Stimulated activated naive CD8-positive, alpha-beta T cell treated with anti-CD3 and anti-CD28 coated beads, Interleukin-15, amount 100 ng/mL, for 72 hours (primary cell): ENCODE measurements around the gene DOK7.

Experiments used
- ATAC-seq: fragments of 150-1000 bp; cut with Tn5 transposase; 2 replicates; pipeline ENCODE4 v1.10.0; 2021; ENCODE audit warnings: mild to moderate bottlenecking, moderate library complexity
- DNase-seq, 2 donors: peaks; one replicate each; pipeline ENCODE4 v3.0.0; 2021 to 2022
- H3K27ac Mint-ChIP-seq, 2 donors: one replicate each; pipeline ENCODE4 v1.8.0; 2022; ENCODE audit warnings: mild to moderate bottlenecking in 2 of 2, mixed read lengths in 2 of 2, moderate library complexity in 2 of 2
- H3K27me3 Mint-ChIP-seq: one replicate; pipeline ENCODE4 v1.8.0; 2022; ENCODE audit warnings: mixed read lengths
- H3K4me1 Mint-ChIP-seq: one replicate; pipeline ENCODE4 v1.8.0; 2022; ENCODE audit warnings: mild to moderate bottlenecking, mixed read lengths
- H3K4me3 Mint-ChIP-seq, 2 donors: one replicate each; pipeline ENCODE4 v1.8.0; 2022; ENCODE audit warnings: mild to moderate bottlenecking in 2 of 2, mixed read lengths in 2 of 2, moderate library complexity in 1 of 2
- H3K9me3 Mint-ChIP-seq, 2 donors: one replicate each; pipeline ENCODE4 v1.8.0; 2022; ENCODE audit warnings: mixed read lengths in 2 of 2

Gene DOK7

GRCh38 chr4:3493720-3494461 is 30.8 kb downstream of the DOK7 start:
- DNase-seq (no peak), ATAC-seq (no peak)
- Mint-ChIP-seq H3K9me3 (no peaks in the 10 kb centered on the region), H3K4me3 (no peak overlapping the region), H3K27ac (no peak overlapping the region), H3K27me3 (peaks cover 63% of the 10 kb centered on the region), H3K4me1 (peaks cover 8% of the 10 kb centered on the region)

GRCh38 chr4:3494462-3494871 is 31.4 kb downstream of the DOK7 start:
- H3K27me3 Mint-ChIP-seq, result peaks cover 57% of the 10 kb centered on the region
- peaks cover 2% of the 10 kb centered on the region for H3K4me1 Mint-ChIP-seq
- no peaks in the 10 kb centered on the region for H3K9me3 Mint-ChIP-seq
- ATAC-seq, result peak; percentile 3
- no peak for DNase-seq
- no peak overlapping the region for H3K4me3 Mint-ChIP-seq
- H3K27ac Mint-ChIP-seq, result no peak overlapping the region

GRCh38 chr4:3495204-3495975 is 32.3 kb downstream of the DOK7 start:
- no peaks in the 10 kb centered on the region for H3K9me3 Mint-ChIP-seq
- H3K27ac Mint-ChIP-seq, result no peak overlapping the region
- H3K27me3 Mint-ChIP-seq, result peaks cover 48% of the 10 kb centered on the region
- no peak for DNase-seq
- H3K4me3 Mint-ChIP-seq, result no peak overlapping the region
- ATAC-seq, result no peak
- no peaks in the 10 kb centered on the region for H3K4me1 Mint-ChIP-seq

GRCh38 chr4:3496021-3496420 is 32.9 kb downstream of the DOK7 start:
- ATAC-seq, result no peak
- no peak for DNase-seq
- Mint-ChIP-seq H3K4me1 (no peaks in the 10 kb centered on the region), H3K27me3 (peaks cover 42% of the 10 kb centered on the region), H3K4me3 (no peak overlapping the region), H3K9me3 (no peaks in the 10 kb centered on the region), H3K27ac (no peak overlapping the region)

- Mint-ChIP-seq H3K4me1 (no peaks in the 10 kb centered on the region), H3K27me3 (peaks cover 31% of the 10 kb centered on the region), H3K4me3 (no peak overlapping the region), H3K9me3 (no peaks in the 10 kb centered on the region), H3K27ac (peak overlapping the region; percentile 61 to 66)
- no peak for ATAC-seq
- DNase-seq, result no peak
Observed at GRCh38 chr4:3497095-3497494, 34.0 kb downstream of the DOK7 start.

GRCh38 chr4:3497523-3498389 is 34.6 kb downstream of the DOK7 start:
- peaks cover 27% of the 10 kb centered on the region for H3K27me3 Mint-ChIP-seq
- ATAC-seq (no peak), DNase-seq (no peak)
- H3K27ac Mint-ChIP-seq, result no peak overlapping the region
- no peak overlapping the region for H3K4me3 Mint-ChIP-seq
- H3K4me1 Mint-ChIP-seq, result no peaks in the 10 kb centered on the region
- H3K9me3 Mint-ChIP-seq, result no peaks in the 10 kb centered on the region

GRCh38 chr4:3498407-3498806 is 35.3 kb downstream of the DOK7 start:
- Mint-ChIP-seq H3K4me3 (no peak overlapping the region), H3K27ac (no peak overlapping the region), H3K4me1 (peaks cover 5% of the 10 kb centered on the region), H3K27me3 (peaks cover 23% of the 10 kb centered on the region), H3K9me3 (no peaks in the 10 kb centered on the region)
- ATAC-seq (no peak), DNase-seq (no peak)

GRCh38 chr4:3498901-3499510 is 35.9 kb downstream of the DOK7 start:
- DNase-seq (no peak), ATAC-seq (no peak)
- no peaks in the 10 kb centered on the region for H3K9me3 Mint-ChIP-seq
- H3K27me3 Mint-ChIP-seq, result peaks cover 17% of the 10 kb centered on the region
- no peak overlapping the region for H3K4me3 Mint-ChIP-seq
- peaks cover 10% of the 10 kb centered on the region for H3K4me1 Mint-ChIP-seq
- H3K27ac Mint-ChIP-seq, result no peak overlapping the region

GRCh38 chr4:3499710-3500109 is 36.6 kb downstream of the DOK7 start:
- no peaks in the 10 kb centered on the region for H3K9me3 Mint-ChIP-seq
- peaks cover 10% of the 10 kb centered on the region for H3K4me1 Mint-ChIP-seq
- DNase-seq (no peak), ATAC-seq (peak; percentile 21)
- H3K27me3 Mint-ChIP-seq, result peaks cover 11% of the 10 kb centered on the region
- no peak overlapping the region for H3K27ac Mint-ChIP-seq
- no peak overlapping the region for H3K4me3 Mint-ChIP-seq

- H3K4me3 Mint-ChIP-seq, result no peak overlapping the region
- DNase-seq, result no peak
- no peaks in the 10 kb centered on the region for H3K9me3 Mint-ChIP-seq
- H3K4me1 Mint-ChIP-seq, result peaks cover 10% of the 10 kb centered on the region
- H3K27ac Mint-ChIP-seq, result no peak overlapping the region
- ATAC-seq, result no peak
- H3K27me3 Mint-ChIP-seq, result peaks cover 8% of the 10 kb centered on the region
Observed at GRCh38 chr4:3500111-3500510, 37.0 kb downstream of the DOK7 start.

GRCh38 chr4:3500634-3501101 is 37.6 kb downstream of the DOK7 start:
- H3K4me3 Mint-ChIP-seq, result no peak overlapping the region
- H3K9me3 Mint-ChIP-seq, result no peaks in the 10 kb centered on the region
- H3K27me3 Mint-ChIP-seq, result peaks cover 2% of the 10 kb centered on the region
- DNase-seq (no peak), ATAC-seq (no peak)
- peaks cover 10% of the 10 kb centered on the region for H3K4me1 Mint-ChIP-seq
- H3K27ac Mint-ChIP-seq, result no peak overlapping the region

GRCh38 chr4:3501126-3501824 is 38.2 kb downstream of the DOK7 start:
- H3K4me3 Mint-ChIP-seq, result no peak overlapping the region
- peaks cover 10% of the 10 kb centered on the region for H3K4me1 Mint-ChIP-seq
- H3K9me3 Mint-ChIP-seq, result no peaks in the 10 kb centered on the region
- no peak for ATAC-seq
- no peak for DNase-seq
- H3K27me3 Mint-ChIP-seq, result no peaks in the 10 kb centered on the region
- H3K27ac Mint-ChIP-seq, result no peak overlapping the region

GRCh38 chr4:3501825-3502425 is 38.8 kb downstream of the DOK7 start:
- Mint-ChIP-seq H3K4me3 (no peak overlapping the region), H3K9me3 (no peaks in the 10 kb centered on the region)

More at GRCh38 chr4:3501825-3502425, 38.8 kb downstream of the DOK7 start:
- H3K27ac Mint-ChIP-seq, result no peak overlapping the region
- H3K27me3 Mint-ChIP-seq, result no peaks in the 10 kb centered on the region
- ATAC-seq (no peak), DNase-seq (no peak)
- H3K4me1 Mint-ChIP-seq, result peaks cover 10% of the 10 kb centered on the region
